DOHH2 (cell line): ENCODE measurements around the gene PRDM16.

Experiments
- H3F3A ChIP-seq: fragments of 200-600 bp; sonication (generic), shearing (Covaris generic); 2 replicates; pipeline ENCODE4 v1.6.0; 2016; ENCODE audit warnings: antibody characterized with exemption, mild to moderate bottlenecking; ENCODE audit not compliant: control insufficient read depth, insufficient read depth
- H3K27ac ChIP-seq: fragments of 200-600 bp; sonication (generic); 2 replicates; pipeline ENCODE4 v1.5.1; 2014; ENCODE audit warnings: low read depth, mild to moderate bottlenecking, low read length, moderate library complexity
- H3K27me3 ChIP-seq: fragments of 200-600 bp; sonication (generic); 2 replicates; pipeline ENCODE4 v1.6.1; 2014; ENCODE audit warnings: mild to moderate bottlenecking, low read length, mixed read lengths; ENCODE audit not compliant: control insufficient read depth
- H3K36me3 ChIP-seq: fragments of 200-600 bp; sonication (generic); 2 replicates; pipeline ENCODE4 v1.6.1; 2014; ENCODE audit warnings: mild to moderate bottlenecking, low read length, moderate library complexity, mixed read lengths; ENCODE audit not compliant: control insufficient read depth
- H3K4me1 ChIP-seq: fragments of 200-600 bp; sonication (generic); 2 replicates; pipeline ENCODE4 v1.6.1; 2014; ENCODE audit warnings: mild to moderate bottlenecking, low read length, mixed read lengths; ENCODE audit not compliant: control insufficient read depth
- H3K4me2 ChIP-seq: fragments of 200-600 bp; sonication (generic); 2 replicates; pipeline ENCODE4 v1.6.0; 2014; ENCODE audit warnings: mild to moderate bottlenecking, low read length, moderate library complexity
- H3K4me3 ChIP-seq: fragments of 200-600 bp; sonication (generic); 2 replicates; pipeline ENCODE4 v1.5.1; 2014; ENCODE audit warnings: mild to moderate bottlenecking, low read length, mixed read lengths
- H3K79me2 ChIP-seq: fragments of 200-600 bp; sonication (generic); 2 replicates; pipeline ENCODE4 v1.6.1; 2014; ENCODE audit warnings: mild to moderate bottlenecking, low read length, mixed read lengths; ENCODE audit not compliant: control insufficient read depth
- H3K9me2 ChIP-seq: fragments of 200-600 bp; sonication (generic); replicated peaks from 2 replicates; pipeline ENCODE4 v1.6.1; 2014; ENCODE audit warnings: mild to moderate bottlenecking, low read length, mixed read lengths; ENCODE audit not compliant: control insufficient read depth
- H3K9me3 ChIP-seq: fragments of 200-600 bp; sonication (generic); 2 replicates; pipeline ENCODE4 v1.6.1; 2014; ENCODE audit warnings: antibody characterized with exemption, low read length, mixed read lengths; ENCODE audit not compliant: control insufficient read depth, insufficient read depth
- H4K20me1 ChIP-seq: fragments of 200-600 bp; sonication (generic); 2 replicates; pipeline ENCODE4 v1.6.0; 2014; ENCODE audit warnings: low read depth, mild to moderate bottlenecking, antibody characterized with exemption, low read length, moderate library complexity; ENCODE audit not compliant: control insufficient read depth, insufficient read depth
- CTCF ChIP-seq: fragments of 200-600 bp; sonication (generic); IDR thresholded peaks from one replicate; pipeline ENCODE4 v1.5.1; 2014; ENCODE audit warnings: antibody characterized with exemption, mild to moderate bottlenecking, low read depth, low read length; ENCODE audit not compliant: poor library complexity, severe bottlenecking
- EZH2phosphoT487 ChIP-seq: fragments of 200-600 bp; sonication (generic); IDR thresholded peaks from 2 replicates; pipeline ENCODE4 v1.6.1; 2017; ENCODE audit warnings: borderline replicate concordance, mild to moderate bottlenecking, antibody characterized with exemption, low read length, moderate library complexity, mixed read lengths

The PRDM16 gene

GRCh38 chr1:3466366-3467075 is 397.5 kb downstream of the PRDM16 start:
- Histone ChIP-seq H3K4me1 (no peaks in the 10 kb centered on the region), H3K9me3 (no peaks in the 10 kb centered on the region), H3K36me3 (no peaks in the 10 kb centered on the region), H3K4me3 (no peak overlapping the region), H3K9me2 (no peaks in the 10 kb centered on the region), H3K27ac (no peak overlapping the region), H3F3A (no peaks in the 10 kb centered on the region), H3K27me3 (no peaks in the 10 kb centered on the region), H3K4me2 (no peak overlapping the region), H4K20me1 (no peaks in the 10 kb centered on the region), H3K79me2 (no peaks in the 10 kb centered on the region)
- no peak for TF ChIP-seq EZH2phosphoT487
- no peak for TF ChIP-seq CTCF

GRCh38 chr1:3467096-3468036 is 398.4 kb downstream of the PRDM16 start:
- Histone ChIP-seq H3K27ac (no peak overlapping the region), H3K4me3 (no peak overlapping the region), H3K4me2 (no peak overlapping the region)

GRCh38 chr1:3468236-3469103 is 399.5 kb downstream of the PRDM16 start:
- Histone ChIP-seq H3K27ac (no peak overlapping the region), H4K20me1 (no peaks in the 10 kb centered on the region), H3K4me1 (no peaks in the 10 kb centered on the region), H3K4me2 (no peak overlapping the region), H3K9me2 (no peaks in the 10 kb centered on the region), H3K36me3 (no peaks in the 10 kb centered on the region), H3K4me3 (no peak overlapping the region), H3K79me2 (no peaks in the 10 kb centered on the region), H3K9me3 (no peaks in the 10 kb centered on the region), H3F3A (no peaks in the 10 kb centered on the region), H3K27me3 (no peaks in the 10 kb centered on the region)
- TF ChIP-seq EZH2phosphoT487 (no peak), CTCF (no peak)

More at GRCh38 chr1:3467096-3468036, 398.4 kb downstream of the PRDM16 start:
- H3K27me3 ChIP-seq: no peaks in the 10 kb centered on the region
- H3K36me3 ChIP-seq: no peaks in the 10 kb centered on the region
- TF ChIP-seq EZH2phosphoT487: no peak
- H3K9me3 ChIP-seq: no peaks in the 10 kb centered on the region
- H3F3A ChIP-seq: no peaks in the 10 kb centered on the region
- H3K9me2 ChIP-seq: no peaks in the 10 kb centered on the region
- H3K79me2 ChIP-seq: no peaks in the 10 kb centered on the region
- H4K20me1 ChIP-seq: no peaks in the 10 kb centered on the region
- no peaks in the 10 kb centered on the region for H3K4me1 ChIP-seq
